Left ventricle myocardium inferior (tissue), 1 donor: Measurements from ENCODE around the gene FAM3C. TPM values are rescaled to one million over a fixed set of nuclear protein-coding genes. Genes with fewer than 3 reads are reported as not detected.
"Not testable (repeated sequence)": the region's sequence is repeated elsewhere in the genome, so short reads cannot be mapped to it uniquely, and the experiment has no call there.

Experiments used
- DNase-seq: peaks from one replicate; pipeline ENCODE4 v3.0.0-alpha.2; 2020
- H3K27ac ChIP-seq: fragments of 200-600 bp; replicated peaks from 2 replicates; pipeline ENCODE4 v1.8.0; 2021
- H3K27me3 ChIP-seq: fragments of 200-600 bp; 2 replicates; pipeline ENCODE4 v1.8.0; 2021; ENCODE audit warnings: low read depth
- H3K36me3 ChIP-seq: fragments of 200-600 bp; 2 replicates; pipeline ENCODE4 v1.8.0; 2021
- H3K4me1 ChIP-seq: fragments of 200-600 bp; 2 replicates; pipeline ENCODE4 v1.8.0; 2021
- H3K4me3 ChIP-seq: fragments of 200-600 bp; 2 replicates; pipeline ENCODE4 v1.8.0; 2021; ENCODE audit warnings: mild to moderate bottlenecking, moderate library complexity
- H3K9me3 ChIP-seq: fragments of 200-600 bp; replicated peaks from 2 replicates; pipeline ENCODE4 v1.8.0; 2021
- CTCF ChIP-seq: fragments of 200-600 bp; IDR thresholded peaks from 2 replicates; pipeline ENCODE4 v1.8.0; 2021; ENCODE audit warnings: antibody characterized with exemption, mild to moderate bottlenecking, borderline replicate concordance
- intact Hi-C: fragments of 100-400 bp; cut with micrococcal nuclease; formaldehyde crosslinking; loops from one replicate; pipeline ENCODE4 v1.11.0; 2022
- total RNA-seq: library from RNA; stranded (reverse); fragmentation: NEBNext Ultra II Directional; extraction: Animal tissue kit (Norgen Biotek cat#: 25700); gene quantifications from one replicate; pipeline ENCODE4 v1.2.1, GENCODE V29; 2021
- donor health status: DM: no; HTN: yes; CAD: no; lungs with severe emphysema.

Gene FAM3C
- total RNA-seq, 1 donor from 2014 or later, result 46.2 TPM

DNA sequence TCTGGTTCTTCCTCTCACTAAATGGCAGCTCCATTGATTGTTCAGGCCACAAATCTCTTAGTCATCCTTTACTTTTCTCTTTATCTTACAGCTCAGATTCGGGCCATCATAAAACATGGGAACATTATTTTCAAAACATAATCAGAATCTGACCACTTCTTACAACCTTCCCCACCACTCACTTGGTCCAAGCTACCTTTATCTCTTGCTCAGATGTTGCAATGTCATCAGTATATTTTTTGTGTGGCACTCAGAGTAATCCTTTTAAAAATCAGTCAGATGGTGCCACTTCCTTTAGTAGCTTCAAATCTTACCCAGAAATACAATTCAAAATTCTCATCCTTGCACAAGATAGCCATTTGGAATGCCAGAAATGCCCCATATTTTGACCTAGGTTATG is 34.5 kb upstream of the FAM3C start:
- H3K9me3 ChIP-seq, result no peaks in the 10 kb centered on the region
- no peaks in the 10 kb centered on the region for H3K4me1 ChIP-seq
- intact Hi-C loops, result no loop called here
- H3K4me3 ChIP-seq, result no peak overlapping the region
- no peaks in the 10 kb centered on the region for H3K27me3 ChIP-seq
- no peak for DNase-seq
- no peak overlapping the region for H3K27ac ChIP-seq
- TF ChIP-seq CTCF, result no peak
- H3K36me3 ChIP-seq, result no peaks in the 10 kb centered on the region

DNA sequence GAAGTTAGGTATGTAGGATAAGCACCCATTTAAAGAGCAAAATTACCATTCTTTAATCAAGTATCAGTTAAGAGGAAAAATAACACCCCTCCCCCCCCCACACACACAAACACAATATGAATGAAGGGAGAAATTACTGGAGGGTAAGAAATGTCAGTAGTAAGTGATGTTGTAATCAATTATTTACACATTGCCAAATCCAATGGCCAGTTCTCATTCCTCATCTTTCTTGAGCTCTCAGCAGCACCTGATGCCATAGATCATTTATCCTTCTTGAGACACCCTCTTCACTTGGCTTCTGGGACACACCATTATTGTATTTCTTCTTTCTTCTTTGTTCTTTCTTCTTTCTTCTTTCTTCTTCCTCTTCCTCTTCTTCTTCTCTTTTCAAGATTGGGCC is 33.7 kb upstream of the FAM3C start:
- intact Hi-C loops, result no loop called here
- H3K9me3 ChIP-seq, result no peaks in the 10 kb centered on the region
- H3K36me3 ChIP-seq, result no peaks in the 10 kb centered on the region
- H3K27ac ChIP-seq, result no peak overlapping the region
- no peaks in the 10 kb centered on the region for H3K4me1 ChIP-seq
- no peak overlapping the region for H3K4me3 ChIP-seq
- TF ChIP-seq CTCF, result no peak
- DNase-seq, result no peak
- H3K27me3 ChIP-seq, result no peaks in the 10 kb centered on the region

GRCh38 chr7:121428855-121429489 is 32.9 kb upstream of the FAM3C start:
- intact Hi-C loops, result no loop called here
- H3K27ac ChIP-seq, result no peak overlapping the region
- DNase-seq, result no peak
- H3K36me3 ChIP-seq, result no peaks in the 10 kb centered on the region
- H3K27me3 ChIP-seq, result no peaks in the 10 kb centered on the region
- H3K9me3 ChIP-seq, result no peaks in the 10 kb centered on the region
- H3K4me1 ChIP-seq, result no peaks in the 10 kb centered on the region
- no peak for TF ChIP-seq CTCF
- no peak overlapping the region for H3K4me3 ChIP-seq

GRCh38 chr7:121421743-121422142 is 25.6 kb upstream of the FAM3C start:
- DNase-seq, H3K4me3 ChIP-seq, H3K27ac ChIP-seq, H3K27me3 ChIP-seq, H3K9me3 ChIP-seq, intact Hi-C loops, H3K36me3 ChIP-seq, H3K4me1 ChIP-seq: not testable (repeated sequence)

DNA sequence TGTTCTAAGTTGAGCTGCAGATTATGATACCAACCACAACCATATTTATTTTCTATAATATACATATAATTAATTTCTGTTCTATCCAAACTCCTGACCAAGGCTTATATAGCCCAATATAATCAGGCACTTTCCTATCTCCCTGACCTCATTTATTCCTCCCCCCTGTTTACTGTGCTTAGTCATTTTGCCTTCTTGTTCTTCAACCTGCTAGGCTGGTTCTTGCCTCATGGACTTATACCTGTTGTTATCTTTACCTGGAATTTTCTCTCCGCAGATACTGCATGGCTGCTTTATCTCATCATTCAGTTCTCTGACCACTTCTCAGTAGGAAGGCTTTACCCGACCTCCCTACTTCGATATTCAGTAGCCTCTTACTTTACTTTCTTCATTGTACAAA is 24.9 kb upstream of the FAM3C start:
- Histone ChIP-seq H3K4me1 (no peaks in the 10 kb centered on the region), H3K36me3 (no peaks in the 10 kb centered on the region), H3K4me3 (no peak overlapping the region), H3K27me3 (no peaks in the 10 kb centered on the region), H3K27ac (no peak overlapping the region), H3K9me3 (no peaks in the 10 kb centered on the region)
- no peak for TF ChIP-seq CTCF
- no peak for DNase-seq
- intact Hi-C loops, result no loop called here

DNA sequence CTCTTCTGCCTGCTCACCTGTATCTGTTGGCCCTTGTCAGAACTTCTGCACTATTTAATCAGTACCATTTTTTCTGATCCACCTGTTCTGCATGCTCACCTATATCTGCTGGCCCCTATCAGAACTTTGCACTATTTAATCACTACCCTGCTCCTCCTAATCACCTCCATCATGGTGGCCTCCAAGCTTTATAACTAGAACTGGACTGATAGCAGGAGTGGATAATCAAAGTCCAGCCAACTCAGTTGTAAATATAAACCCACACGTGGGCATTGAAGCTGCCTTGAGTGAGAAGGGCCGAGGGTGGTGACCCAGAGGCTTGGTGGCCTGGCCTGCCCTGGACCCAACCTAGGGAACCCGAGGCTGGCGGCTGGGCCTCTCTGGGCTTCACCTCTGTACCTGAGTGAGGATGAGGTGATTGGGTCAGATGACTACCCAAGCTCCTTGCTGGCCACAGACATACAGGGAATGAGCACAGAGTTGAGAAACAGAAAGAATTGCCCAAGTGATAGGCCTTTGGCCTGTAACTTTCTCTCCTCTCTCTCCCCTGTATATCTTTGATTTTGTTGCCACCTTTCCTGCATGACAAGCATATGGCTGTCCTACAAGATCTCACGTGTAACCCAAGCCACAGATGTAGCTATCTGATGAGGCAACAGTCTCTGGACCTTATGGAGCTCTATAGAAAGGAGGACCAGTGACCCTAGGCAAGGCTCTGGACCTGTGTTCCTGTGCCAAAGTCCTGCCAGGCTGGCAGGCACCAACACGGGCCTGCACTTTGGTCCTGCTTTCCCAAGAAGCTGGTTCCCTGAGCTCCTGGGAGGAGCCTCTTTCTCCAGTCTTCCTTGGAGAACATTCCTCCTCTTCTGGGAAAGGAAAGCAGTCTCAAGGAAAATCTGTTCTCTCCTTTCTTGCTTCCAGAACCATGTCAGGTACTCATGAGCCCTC is 23.4 kb upstream of the FAM3C start:
- intact Hi-C loops, result no loop called here
- Histone ChIP-seq H3K4me3 (no peak overlapping the region), H3K4me1 (no peaks in the 10 kb centered on the region), H3K36me3 (no peaks in the 10 kb centered on the region), H3K27me3 (no peaks in the 10 kb centered on the region), H3K9me3 (no peaks in the 10 kb centered on the region), H3K27ac (no peak overlapping the region)
- no peak for DNase-seq
- no peak for TF ChIP-seq CTCF
